IPS-11a (cell line): ENCODE data around the gene SAMD4A.

ENCODE experiments used
- H3K4me3 ChIP-seq: one replicate; pipeline ENCODE4 v1.5.1; 2013; ENCODE audit warnings: low read depth, low read length, control low read depth

The SAMD4A gene

DNA sequence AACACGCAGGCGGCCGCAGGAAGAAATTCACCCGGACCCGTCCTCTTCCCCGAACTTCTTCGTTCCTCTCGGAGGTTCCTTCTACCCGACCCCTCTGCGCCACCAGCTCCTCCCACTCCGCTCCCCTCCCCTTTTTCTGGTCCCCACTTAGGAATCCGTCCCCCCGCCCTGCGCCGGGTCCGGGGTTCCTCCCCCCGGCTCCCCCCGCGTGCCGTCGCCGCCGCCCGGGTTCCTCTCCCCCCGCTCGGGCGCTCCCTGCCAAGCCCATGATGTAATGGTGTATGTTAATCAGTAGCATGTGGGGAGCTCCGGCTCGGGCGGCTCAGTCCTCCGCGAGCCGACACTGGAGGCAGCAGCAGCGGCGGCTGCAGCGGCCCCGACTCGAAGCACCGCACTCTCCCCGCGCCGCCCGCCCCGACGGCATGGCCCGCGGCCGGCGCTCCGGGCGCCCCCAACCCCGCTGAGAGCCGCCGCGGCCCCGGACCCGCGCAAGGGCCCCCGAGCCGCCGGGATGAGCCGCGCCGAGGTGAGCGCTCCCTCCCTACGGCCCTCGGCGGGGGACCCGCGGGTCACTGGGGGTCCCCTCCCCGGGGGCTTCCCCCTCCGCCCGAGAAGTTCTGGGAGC lies 1.0 kb upstream of the SAMD4A start:
- H3K4me3 ChIP-seq = peak overlapping the region; percentile 72

DNA sequence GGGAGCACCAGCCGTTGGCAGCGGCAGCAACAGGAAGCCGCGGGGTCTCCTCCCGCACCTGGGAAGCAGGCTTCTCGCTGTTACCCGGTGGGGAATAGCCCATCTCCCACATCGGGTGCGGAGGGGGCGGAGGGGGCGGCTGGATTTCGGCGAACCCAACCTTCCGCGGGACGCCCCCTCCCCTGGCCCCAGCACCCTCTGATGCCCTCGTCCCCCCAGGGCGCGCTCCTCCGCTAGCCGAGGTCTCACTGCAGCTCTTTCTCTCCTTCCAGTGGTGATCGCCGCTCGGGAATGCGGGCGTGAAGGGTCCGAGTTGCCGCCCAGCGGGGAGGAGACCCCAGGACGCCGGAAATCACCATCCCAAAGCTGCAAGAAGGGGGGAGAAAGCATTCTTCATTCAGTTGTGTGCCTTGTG lies 303 bp downstream of the SAMD4A start:
- H3K4me3 ChIP-seq = peak overlapping the region; percentile 72

DNA sequence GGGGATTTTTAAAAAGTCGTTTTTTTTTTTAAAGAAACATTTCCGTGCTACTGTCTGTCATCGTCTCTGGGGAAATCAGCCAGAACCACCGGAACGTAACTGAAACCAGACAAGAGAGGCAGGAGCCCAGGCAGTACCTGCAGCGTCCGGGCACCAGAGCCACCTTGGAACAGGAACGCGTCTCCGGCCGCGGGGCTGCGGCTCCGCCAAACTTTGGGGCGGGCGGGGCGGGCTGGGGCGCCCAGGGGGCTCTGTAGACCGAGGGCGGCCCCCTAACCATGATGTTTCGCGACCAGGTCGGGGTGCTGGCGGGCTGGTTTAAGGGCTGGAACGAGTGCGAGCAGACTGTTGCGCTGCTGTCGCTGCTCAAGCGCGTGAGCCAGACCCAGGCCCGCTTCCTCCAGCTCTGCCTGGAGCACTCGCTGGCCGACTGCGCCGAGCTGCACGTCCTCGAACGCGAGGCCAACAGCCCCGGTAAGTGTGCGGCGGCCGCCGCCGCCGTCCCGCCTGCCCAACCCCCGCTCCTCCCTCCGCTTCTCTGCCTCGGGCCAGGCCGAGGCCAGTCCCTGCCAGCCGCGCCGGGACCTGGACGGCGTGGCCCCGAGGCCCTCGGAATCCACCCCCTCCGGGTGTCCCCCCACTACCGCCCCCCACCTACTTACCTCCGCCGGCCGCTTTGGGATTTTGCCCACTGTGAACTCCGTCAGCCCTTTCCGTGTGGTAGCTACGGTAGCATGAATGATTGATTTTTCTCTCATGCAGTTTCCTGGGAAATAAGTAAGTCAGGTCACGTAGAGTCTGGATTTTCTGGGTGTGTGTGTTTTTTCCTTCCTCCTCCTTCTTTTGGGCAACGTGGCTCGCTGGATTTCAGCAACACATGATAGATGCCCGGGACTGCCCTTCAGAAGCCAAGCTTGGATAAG lies 972 bp downstream of the SAMD4A start:
- H3K4me3 ChIP-seq = peak overlapping the region; percentile 72

DNA sequence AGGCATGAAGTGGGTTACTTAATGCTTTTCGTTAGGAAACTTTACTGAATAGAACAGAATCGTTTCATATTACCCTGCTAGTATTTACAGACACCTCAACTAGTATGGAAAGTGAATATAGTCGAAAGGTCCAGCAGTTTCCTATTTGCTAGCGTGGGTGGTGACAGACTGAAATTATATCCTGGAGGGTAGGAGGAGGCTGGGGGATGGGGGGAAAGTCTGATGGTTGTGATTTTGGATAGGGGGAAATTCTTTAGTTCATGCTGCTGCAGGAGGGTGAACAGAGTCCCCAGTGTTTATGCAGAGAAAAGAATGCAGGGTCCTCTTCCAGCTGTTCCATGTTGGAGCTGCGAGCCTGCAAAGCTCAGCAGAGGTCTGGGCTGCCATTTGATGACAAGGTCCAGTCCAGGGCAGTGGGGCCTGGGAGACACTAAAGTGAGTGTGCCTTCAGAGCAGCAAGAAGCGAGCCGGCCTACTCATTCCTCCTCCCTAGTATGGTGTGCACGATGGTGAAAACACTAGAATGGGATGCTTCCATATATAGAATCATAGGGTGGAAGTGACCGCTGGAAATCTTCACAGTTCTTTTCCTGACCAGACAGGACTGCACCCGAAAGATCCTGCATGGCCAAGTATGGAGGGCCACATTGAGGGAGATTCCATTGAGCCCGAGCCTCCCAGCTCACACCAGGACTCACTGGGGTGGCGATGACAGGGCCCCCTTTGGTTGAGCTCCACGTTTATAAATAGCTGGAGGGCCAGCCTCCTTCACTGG lies 2.1 kb downstream of the SAMD4A start:
- peak overlapping the region; percentile 4 for H3K4me3 ChIP-seq

DNA sequence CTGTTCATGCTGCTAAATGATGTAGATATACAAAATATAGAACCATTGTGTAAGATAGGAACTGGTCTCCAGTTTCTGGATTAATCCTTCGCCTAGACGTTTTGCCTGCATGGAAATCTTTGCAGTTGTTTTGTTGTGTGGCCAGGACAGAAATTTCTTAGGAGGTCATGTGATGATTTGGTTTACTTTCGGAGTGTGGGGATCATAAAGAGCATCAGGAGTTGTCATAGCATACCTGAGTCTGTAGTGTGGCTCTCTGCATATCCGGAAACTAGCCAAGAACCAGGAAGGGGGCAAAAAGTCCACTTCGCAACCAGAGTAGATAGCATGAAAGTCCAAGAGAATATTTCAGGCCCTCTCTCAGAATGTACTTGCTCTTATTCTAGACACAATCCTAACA lies 3.1 kb downstream of the SAMD4A start:
- H3K4me3 ChIP-seq = no peak overlapping the region

DNA sequence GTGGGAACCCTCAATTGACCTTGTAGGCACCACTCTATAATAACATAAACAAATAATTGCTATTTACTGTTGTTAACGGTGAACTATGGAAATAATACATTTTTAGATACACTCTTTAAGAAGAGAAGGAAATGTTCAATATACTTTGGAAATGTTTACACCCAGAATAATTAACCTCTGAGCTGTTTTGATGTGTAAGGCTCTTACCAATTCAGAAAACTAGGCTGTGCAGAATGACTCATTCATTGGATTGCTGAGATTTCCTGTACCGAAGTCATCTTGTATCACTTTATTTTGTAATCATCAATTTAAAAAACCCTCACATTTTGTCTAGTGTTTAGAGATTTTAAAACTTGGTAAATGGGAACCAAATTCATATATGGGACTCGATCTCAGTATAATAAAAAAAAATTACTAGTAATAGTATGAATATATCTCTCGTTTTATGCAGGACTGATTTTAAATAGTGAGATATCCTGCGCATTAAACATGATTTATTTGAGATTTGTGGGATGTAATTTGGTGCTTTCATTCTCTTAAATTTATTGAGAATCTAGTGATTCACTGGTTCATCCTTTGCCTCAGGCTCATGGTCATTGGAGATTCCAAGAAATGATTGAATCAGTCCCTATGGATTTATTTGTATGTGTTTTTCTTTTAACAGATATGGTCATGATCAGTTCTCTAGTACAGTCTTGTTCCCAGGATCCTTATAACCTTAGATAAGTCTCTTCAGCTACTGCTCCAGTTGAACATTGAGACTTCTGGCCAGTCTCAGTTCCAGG lies 3.9 kb downstream of the SAMD4A start:
- no peak overlapping the region for H3K4me3 ChIP-seq

DNA sequence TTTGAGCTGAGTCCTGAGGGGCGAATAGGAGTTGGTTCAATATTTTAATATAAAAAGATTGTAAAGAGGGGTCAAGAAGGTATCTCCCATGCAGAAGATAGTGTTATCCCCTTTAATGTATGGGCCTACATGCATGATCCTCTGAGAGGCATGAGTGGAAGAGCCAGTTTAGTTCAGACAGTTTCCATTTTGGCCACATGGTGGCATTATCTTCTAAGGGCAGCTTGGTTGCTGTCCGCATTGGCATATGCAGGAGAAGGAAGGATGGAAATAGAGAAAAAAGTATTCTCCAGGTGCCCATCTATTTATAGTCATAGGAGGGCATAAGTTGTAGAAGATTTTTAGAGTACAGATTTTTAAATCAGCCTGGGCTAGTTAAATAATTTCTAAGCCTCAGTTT lies 5.4 kb downstream of the SAMD4A start:
- H3K4me3 ChIP-seq = no peak overlapping the region

DNA sequence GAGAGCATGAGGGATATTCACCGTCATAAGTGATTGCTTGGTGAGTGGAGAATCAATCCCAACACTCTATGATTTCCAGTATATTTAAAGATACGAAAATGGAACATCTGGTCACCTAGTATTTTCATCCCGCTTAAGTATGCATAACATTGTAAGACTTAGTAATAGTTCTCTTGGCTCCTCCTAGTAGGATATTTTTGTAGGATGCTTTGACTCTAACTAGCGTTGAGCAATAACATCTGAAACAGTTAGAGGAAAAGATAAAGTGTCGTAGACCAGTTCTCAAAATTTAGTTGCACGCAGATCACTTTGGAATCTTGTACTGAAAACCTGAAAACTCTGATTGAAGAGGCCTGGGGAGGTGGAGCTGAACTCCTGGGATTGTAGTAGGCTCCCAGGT lies 7.6 kb downstream of the SAMD4A start:
- H3K4me3 ChIP-seq = no peak overlapping the region

DNA sequence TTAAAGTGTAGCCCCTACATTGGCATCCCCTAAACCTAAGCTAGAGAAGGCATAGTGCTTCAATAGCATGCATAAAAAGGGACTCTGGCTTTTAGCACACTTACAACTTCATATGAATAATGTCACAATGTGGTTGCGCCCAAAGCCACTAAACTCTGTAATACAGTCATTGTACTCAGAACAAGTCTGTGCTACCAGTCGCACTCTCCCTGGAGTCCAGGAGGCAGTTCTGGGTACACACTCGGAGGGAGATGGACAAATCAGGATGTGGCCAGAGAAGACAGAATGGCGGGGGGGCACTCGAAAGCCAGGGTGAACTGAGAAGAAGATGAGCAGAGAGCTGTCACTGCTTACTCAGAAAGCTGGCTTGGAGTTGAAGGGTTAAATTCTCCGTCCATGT lies 10.6 kb downstream of the SAMD4A start:
- H3K4me3 ChIP-seq = no peak overlapping the region

DNA sequence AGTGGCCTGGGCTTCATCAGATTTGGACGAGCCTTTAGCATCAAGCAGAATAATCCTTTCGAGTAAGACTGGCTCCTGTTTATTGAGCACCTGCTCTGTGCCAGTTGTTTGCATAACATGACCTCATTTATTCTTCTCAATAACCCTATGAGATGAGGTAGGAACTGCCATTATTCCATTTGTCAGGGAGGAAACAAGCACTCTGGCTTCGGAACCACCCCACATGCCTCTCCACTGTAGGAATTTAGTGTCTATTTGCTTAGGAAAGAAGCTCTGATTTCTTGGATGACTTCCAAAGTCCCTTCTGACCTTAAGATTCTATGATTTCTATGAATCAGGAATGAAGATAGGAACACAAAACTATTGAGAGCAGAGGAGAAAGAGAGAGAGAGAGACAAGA lies 11.0 kb downstream of the SAMD4A start:
- no peak overlapping the region for H3K4me3 ChIP-seq

DNA sequence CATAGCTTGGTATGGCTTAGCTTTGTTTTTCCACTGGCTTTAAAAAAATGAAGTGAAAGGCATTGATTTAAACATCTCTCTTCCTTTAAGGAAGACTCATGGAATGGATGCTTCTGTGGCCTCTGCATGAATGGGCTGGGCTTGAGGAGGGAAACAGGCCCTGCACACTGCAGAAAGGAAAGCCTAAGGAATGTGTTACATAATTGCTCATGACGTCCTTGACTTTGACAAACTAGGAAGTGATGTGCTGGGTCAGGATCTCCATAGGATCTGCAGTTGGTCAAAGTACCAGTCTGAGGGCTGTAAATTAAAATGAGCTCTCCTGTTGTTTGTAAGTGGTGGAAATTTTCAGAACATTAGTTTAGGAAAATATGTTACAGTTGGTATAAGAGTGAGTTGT lies 12.7 kb downstream of the SAMD4A start:
- H3K4me3 ChIP-seq = no peak overlapping the region

DNA sequence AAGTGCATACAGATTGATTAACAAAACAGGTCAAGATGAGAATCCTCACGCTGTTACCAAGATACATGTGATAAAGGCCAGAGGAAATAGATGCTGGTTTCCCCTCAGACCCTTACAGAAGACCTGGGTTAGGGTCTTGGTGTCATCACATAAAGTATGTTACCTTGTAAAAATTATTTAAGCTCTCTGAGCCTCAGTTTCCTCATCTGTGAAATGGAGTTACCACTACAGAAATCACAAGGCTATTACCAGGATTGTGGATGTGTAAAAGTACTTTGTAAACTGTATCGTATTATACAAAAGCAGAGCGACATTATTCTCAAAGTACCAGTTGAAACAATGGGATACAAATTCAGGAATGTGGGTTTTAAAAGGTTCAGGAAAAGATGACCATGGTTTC lies 14.0 kb downstream of the SAMD4A start:
- no peak overlapping the region for H3K4me3 ChIP-seq

DNA sequence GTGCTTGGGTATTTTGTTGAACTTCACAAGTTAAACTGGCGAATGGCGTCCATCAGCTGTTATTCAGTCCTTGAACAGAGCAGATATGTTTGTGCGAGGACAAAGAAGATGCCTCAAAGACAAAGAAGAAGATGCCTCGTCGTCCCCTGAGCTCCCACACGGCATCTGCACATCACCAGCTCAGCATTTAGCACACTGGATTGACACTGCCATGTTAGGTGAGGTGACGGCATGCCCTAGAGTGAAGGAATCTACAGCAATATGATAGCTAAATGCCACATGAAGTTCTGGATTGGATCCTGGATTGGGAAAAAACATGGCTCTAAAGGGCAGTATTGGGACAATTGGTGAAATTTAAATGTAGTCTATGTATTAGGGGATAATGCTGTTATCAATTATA lies 15.4 kb downstream of the SAMD4A start:
- no peak overlapping the region for H3K4me3 ChIP-seq

DNA sequence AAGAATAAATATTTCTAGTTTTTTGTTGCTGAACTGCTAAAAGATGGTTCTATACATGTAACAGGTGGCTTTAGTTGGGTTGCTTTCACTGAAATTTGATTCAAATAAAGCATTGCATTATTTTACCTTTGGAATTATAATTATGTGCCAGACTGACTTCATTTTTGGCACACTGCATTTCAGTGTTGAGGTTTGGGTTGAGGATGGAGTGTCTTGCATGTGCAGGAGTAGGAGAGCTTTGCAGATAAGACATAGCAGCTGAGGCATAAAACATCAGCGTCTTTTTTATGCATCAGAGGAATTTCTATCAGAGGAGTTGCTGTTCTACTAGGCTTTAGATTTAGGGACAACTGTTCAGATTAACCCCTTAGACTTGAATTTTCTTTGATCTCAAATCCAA lies 17.2 kb downstream of the SAMD4A start:
- H3K4me3 ChIP-seq = no peak overlapping the region

DNA sequence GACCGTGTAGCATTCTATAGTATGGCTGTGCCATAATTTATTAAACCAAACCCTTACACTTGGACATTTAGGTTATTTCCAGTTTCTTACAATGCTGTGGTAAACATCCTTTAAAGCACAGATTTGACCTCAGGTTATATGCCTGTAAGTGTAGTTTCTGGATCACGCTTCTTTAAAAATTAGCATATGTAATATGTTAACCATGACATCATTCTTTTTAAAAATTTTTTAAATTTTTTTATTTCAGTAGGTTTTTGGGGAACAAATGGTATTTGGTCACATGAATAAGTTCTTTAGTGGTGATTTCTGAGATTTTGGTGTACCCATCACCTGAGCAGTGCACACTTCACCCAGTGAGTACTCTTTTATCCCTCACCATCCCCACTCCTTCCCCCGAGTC lies 18.3 kb downstream of the SAMD4A start:
- H3K4me3 ChIP-seq = no peak overlapping the region

DNA sequence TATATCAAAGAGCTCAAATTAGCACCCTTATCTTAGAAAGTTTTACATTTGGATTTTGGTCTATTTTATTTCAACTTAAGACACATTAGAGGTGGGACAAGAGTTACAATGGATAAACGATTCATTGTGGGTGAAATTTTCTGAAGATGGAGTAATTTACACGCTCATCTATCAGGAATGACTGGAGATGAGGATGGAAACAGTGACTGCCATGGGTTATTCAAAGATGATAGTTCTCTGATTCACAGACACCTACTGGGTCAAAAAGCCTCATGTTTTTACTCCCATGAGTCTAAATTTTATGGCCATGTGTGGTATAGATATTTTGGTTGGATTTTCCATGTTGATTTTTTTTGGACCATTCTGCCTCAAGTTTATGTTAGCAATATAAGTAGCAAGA lies 22.1 kb downstream of the SAMD4A start:
- no peak overlapping the region for H3K4me3 ChIP-seq

DNA sequence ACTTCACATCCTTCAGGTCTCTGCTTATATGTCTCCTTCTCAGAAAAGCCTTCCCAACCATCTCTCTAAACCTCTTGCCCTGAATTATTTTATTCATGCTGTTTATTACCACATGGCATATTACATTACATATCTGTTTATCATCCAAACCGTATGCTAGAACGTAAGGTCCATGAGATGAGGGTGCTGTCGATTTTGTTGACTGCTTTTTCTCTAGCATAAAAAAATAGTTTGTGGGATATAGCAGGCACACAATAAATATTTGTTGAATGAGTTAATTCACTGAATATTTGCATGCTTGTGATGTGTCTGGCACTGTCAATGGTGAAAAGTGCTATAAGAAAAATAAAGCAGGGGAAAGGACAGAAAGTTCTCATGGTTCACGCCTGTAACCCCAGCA lies 22.9 kb downstream of the SAMD4A start:
- H3K4me3 ChIP-seq = no peak overlapping the region

DNA sequence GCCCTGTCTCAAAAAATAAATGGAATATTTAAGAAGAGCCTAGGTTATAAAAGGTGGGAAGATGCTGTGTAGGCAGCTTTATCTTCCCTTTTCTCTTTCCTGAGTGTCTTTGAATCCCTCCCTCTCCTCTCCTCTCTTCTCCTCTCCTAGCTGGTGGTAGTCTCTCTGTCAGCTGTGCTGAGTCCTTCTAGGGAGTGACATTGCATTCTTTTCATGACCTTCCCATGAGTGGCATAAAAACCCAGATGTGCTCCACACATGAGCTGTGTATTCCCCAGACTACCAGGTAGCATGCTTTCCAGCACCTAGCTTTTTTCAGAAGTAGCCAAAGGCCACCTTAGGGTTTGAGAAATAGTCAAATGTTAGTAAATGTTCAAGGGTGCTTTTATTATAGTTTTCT lies 23.6 kb downstream of the SAMD4A start:
- H3K4me3 ChIP-seq = no peak overlapping the region

DNA sequence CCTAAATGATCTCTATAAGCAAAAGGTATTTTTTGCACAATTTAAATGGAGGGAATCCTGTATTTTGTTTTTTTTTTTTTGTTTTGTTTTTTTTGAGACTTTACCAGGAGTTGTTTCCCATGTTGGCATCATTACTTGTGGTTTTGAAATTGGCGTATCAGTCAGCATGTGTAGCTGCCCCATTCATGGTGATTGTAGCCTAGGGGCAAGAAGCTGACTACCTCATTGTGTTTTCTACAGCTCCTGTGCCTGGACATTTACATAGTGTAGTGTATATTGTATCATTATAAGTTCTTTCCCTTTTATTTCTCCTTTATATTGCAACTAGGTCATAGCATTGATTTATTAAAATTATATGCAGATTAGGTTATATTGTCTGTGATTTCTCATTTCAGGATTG lies 24.5 kb downstream of the SAMD4A start:
- no peak overlapping the region for H3K4me3 ChIP-seq

DNA sequence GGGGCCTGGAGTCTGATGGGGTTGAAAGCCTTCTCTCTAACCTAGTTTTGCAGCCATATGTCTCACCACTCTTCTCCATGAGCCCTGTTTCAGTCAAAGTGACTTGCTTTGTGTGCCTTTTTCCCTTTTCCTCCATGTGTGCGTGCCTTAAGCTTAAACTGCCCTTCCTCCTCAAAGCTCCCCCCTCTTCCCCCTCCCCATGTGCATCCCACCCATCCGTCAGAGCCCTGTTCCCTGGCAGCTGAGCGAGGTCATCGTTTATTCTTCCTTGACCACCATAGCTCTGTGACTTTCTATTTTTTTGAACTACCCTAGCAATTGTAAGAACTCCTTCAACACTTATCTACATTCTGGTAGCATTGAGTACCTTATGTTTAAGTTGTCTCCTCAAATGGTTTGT lies 24.9 kb downstream of the SAMD4A start:
- H3K4me3 ChIP-seq = no peak overlapping the region

DNA sequence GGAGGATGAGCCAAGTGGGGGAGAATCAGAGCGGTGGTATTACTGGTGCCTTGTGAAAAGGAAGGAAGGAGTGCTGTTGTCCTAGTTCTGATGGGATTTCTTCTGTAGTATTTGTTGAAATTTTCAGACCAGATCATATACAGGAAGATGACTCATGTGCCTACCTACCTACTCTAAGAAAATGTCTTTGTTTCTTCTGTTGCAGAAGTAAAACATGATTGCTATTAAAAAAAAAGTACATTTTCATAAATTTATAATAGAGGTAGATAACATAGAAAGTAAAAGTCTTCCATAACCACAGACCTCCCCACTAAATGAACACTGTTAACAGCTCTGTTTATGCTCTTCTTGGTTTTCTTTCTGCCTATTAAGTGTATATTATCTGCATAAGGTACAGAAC lies 26.9 kb downstream of the SAMD4A start:
- no peak overlapping the region for H3K4me3 ChIP-seq
